ENCODE measurements around the gene LRIT1. TPM values are rescaled to one million over a fixed set of nuclear protein-coding genes. Genes with fewer than 3 reads are reported as not detected.

LRIT1 gene
- total and polyA plus RNA-seq, 2 of the 8 experiments (the other 6 are each of a cell fraction or from before 2014, with no cell fraction given), result 0.03 TPM; not detected in 1

DNA sequence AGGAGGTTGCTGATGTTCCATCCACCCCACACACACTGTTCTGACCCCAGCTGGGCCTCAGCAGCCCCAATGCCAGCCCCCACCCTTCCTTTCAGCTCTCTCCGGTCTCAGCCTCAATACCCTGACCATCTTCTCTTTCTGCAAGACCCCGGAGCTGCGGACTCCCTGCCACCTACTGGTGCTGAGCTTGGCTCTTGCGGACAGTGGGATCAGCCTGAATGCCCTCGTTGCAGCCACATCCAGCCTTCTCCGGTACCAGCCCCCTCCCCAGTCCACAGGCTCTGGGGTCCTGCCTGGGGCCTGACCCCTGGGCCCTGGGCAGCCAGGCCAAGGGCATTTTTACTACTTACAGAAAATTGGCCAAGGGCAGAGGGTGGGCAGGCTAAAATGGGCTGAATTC is 6.2 kb upstream of the LRIT1 start (continued):
- TF ChIP-seq, protein P1, sequence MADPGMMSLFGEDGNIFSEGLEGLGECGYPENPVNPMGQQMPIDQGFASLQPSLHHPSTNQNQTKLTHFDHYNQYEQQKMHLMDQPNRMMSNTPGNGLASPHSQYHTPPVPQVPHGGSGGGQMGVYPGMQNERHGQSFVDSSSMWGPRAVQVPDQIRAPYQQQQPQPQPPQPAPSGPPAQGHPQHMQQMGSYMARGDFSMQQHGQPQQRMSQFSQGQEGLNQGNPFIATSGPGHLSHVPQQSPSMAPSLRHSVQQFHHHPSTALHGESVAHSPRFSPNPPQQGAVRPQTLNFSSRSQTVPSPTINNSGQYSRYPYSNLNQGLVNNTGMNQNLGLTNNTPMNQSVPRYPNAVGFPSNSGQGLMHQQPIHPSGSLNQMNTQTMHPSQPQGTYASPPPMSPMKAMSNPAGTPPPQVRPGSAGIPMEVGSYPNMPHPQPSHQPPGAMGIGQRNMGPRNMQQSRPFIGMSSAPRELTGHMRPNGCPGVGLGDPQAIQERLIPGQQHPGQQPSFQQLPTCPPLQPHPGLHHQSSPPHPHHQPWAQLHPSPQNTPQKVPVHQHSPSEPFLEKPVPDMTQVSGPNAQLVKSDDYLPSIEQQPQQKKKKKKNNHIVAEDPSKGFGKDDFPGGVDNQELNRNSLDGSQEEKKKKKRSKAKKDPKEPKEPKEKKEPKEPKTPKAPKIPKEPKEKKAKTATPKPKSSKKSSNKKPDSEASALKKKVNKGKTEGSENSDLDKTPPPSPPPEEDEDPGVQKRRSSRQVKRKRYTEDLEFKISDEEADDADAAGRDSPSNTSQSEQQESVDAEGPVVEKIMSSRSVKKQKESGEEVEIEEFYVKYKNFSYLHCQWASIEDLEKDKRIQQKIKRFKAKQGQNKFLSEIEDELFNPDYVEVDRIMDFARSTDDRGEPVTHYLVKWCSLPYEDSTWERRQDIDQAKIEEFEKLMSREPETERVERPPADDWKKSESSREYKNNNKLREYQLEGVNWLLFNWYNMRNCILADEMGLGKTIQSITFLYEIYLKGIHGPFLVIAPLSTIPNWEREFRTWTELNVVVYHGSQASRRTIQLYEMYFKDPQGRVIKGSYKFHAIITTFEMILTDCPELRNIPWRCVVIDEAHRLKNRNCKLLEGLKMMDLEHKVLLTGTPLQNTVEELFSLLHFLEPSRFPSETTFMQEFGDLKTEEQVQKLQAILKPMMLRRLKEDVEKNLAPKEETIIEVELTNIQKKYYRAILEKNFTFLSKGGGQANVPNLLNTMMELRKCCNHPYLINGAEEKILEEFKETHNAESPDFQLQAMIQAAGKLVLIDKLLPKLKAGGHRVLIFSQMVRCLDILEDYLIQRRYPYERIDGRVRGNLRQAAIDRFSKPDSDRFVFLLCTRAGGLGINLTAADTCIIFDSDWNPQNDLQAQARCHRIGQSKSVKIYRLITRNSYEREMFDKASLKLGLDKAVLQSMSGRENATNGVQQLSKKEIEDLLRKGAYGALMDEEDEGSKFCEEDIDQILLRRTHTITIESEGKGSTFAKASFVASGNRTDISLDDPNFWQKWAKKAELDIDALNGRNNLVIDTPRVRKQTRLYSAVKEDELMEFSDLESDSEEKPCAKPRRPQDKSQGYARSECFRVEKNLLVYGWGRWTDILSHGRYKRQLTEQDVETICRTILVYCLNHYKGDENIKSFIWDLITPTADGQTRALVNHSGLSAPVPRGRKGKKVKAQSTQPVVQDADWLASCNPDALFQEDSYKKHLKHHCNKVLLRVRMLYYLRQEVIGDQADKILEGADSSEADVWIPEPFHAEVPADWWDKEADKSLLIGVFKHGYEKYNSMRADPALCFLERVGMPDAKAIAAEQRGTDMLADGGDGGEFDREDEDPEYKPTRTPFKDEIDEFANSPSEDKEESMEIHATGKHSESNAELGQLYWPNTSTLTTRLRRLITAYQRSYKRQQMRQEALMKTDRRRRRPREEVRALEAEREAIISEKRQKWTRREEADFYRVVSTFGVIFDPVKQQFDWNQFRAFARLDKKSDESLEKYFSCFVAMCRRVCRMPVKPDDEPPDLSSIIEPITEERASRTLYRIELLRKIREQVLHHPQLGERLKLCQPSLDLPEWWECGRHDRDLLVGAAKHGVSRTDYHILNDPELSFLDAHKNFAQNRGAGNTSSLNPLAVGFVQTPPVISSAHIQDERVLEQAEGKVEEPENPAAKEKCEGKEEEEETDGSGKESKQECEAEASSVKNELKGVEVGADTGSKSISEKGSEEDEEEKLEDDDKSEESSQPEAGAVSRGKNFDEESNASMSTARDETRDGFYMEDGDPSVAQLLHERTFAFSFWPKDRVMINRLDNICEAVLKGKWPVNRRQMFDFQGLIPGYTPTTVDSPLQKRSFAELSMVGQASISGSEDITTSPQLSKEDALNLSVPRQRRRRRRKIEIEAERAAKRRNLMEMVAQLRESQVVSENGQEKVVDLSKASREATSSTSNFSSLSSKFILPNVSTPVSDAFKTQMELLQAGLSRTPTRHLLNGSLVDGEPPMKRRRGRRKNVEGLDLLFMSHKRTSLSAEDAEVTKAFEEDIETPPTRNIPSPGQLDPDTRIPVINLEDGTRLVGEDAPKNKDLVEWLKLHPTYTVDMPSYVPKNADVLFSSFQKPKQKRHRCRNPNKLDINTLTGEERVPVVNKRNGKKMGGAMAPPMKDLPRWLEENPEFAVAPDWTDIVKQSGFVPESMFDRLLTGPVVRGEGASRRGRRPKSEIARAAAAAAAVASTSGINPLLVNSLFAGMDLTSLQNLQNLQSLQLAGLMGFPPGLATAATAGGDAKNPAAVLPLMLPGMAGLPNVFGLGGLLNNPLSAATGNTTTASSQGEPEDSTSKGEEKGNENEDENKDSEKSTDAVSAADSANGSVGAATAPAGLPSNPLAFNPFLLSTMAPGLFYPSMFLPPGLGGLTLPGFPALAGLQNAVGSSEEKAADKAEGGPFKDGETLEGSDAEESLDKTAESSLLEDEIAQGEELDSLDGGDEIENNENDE (IDR thresholded peaks at IDR 0.05; ENCODE audit: insufficient replicate concordance, low read length), result no peak
- TF ChIP-seq BCL11A (IDR thresholded peaks at IDR 0.05; ENCODE audit: low read depth in 2 of 2, low read length in 2 of 2) (no peak), TAF1 (IDR thresholded peaks at IDR 0.05; ENCODE audit: low read depth, low read length) (no peak), RBBP5 (IDR thresholded peaks at IDR 0.05; ENCODE audit: borderline replicate concordance, low read depth, low read length) (no peak), GABPA (IDR thresholded peaks at IDR 0.05; ENCODE audit: borderline replicate concordance, insufficient read depth, low read length) (no peak)
